ENCODE data around the gene NDUFV2.

Gene NDUFV2

GRCh38 chr18:9117980-9118841 is 15.7 kb downstream of the NDUFV2 start:
- TF ChIP-seq CTCF (IDR thresholded peaks at IDR 0.05; ENCODE audit: extremely low read depth, missing control alignments) = no peak
- no peak for DNase-seq (ENCODE audit: low spot score)

GRCh38 chr18:9120796-9121195 is 18.3 kb downstream of the NDUFV2 start:
- no peak for TF ChIP-seq CTCF (IDR thresholded peaks at IDR 0.05; ENCODE audit: extremely low read depth, missing control alignments)
- no peak for DNase-seq (ENCODE audit: low spot score)

- TF ChIP-seq CTCF (IDR thresholded peaks at IDR 0.05; ENCODE audit: extremely low read depth, missing control alignments) = no peak
- no peak for DNase-seq (ENCODE audit: low spot score)
These were observed 21.0 kb downstream of the NDUFV2 start for GRCh38 chr18:9123520-9123919.

- TF ChIP-seq CTCF (IDR thresholded peaks at IDR 0.05; ENCODE audit: extremely low read depth, missing control alignments) = no peak
- DNase-seq (ENCODE audit: low spot score) = no peak
These were observed 22.3 kb downstream of the NDUFV2 start for GRCh38 chr18:9124824-9125223.

- no peak for TF ChIP-seq CTCF (IDR thresholded peaks at IDR 0.05; ENCODE audit: extremely low read depth, missing control alignments)
- no peak for DNase-seq (ENCODE audit: low spot score)
These were observed 23.8 kb downstream of the NDUFV2 start for GRCh38 chr18:9126337-9126736.

- no peak for DNase-seq (ENCODE audit: low spot score)
- no peak for TF ChIP-seq CTCF (IDR thresholded peaks at IDR 0.05; ENCODE audit: extremely low read depth, missing control alignments)
These were observed 27.7 kb downstream of the NDUFV2 start for GRCh38 chr18:9130195-9130594.

- DNase-seq (ENCODE audit: low spot score) = no peak
- no peak for TF ChIP-seq CTCF (IDR thresholded peaks at IDR 0.05; ENCODE audit: extremely low read depth, missing control alignments)
These were observed 28.3 kb downstream of the NDUFV2 start for GRCh38 chr18:9130806-9131205.

Data from GM20000 (cell line).